GM12878 (cell line): Measurements from ENCODE around the gene ARL5C. TPM values are rescaled to one million over a fixed set of nuclear protein-coding genes. Genes with fewer than 3 reads are reported as not detected.

Experiments
- ATAC-seq: fragments of 200-7000 bp; cut with Tn5 transposase; 3 replicates; pipeline ENCODE4 v1.9.1; 2020; ENCODE audit warnings: mild to moderate bottlenecking, moderate library complexity
- BruUV-seq: library from RNA; stranded (reverse); fragments of 400-500 nt; replicated peaks from 2 replicates; lab custom pipeline; 2021; lab: Mats Ljungman, UMichigan
- CTCF ChIA-PET: fragments of 300-600 bp; sonication (Branson Sonifier 250); formaldehyde crosslinking; extraction: SDS; loops from one replicate; lab custom pipeline; 2021; ENCODE audit warnings: inconsistent platforms; lab: Yijun Ruan, JAX
- POLR2A ChIA-PET: fragments of 350-600 bp; formaldehyde crosslinking; extraction: SDS; loops from one replicate; lab custom pipeline; 2021; ENCODE audit warnings: inconsistent platforms; lab: Charles Lee
- RAD21 ChIA-PET: fragments of 300-600 bp; sonication (Branson Sonifier 250); formaldehyde crosslinking; loops from one replicate; lab custom pipeline; 2023; ENCODE audit warnings: antibody characterized with exemption; ENCODE audit not compliant: unreplicated experiment; lab: Charles Lee
- SMC1A ChIA-PET: fragments of 300-600 bp; sonication (Branson Sonifier 250); formaldehyde crosslinking; loops from one replicate; lab custom pipeline; 2023; ENCODE audit not compliant: unreplicated experiment, uncharacterized antibody; lab: Charles Lee
- DNase-seq: peaks from one replicate; pipeline ENCODE4 v3.0.0-alpha.2; 2011; ENCODE audit warnings: low read depth, low spot score
- FAIRE-seq: peaks from 3 replicates; lab custom pipeline; 2011; peaks lifted over from hg19 to GRCh38; lab: Jason Lieb, UNC
- H2AFZ ChIP-seq: 2 replicates; pipeline ENCODE4 v1.6.0; 2011; ENCODE audit warnings: low read depth, low read length, control low read depth; ENCODE audit not compliant: control insufficient read depth
- H3K27ac ChIP-seq: 2 replicates; pipeline ENCODE4 v1.5.1; 2011; ENCODE audit warnings: control low read depth; ENCODE audit not compliant: control insufficient read depth, insufficient read depth
- H3K27me3 ChIP-seq, 2 experiments: replicated peaks in 1 of 2; 2 replicates each; pipeline versions ENCODE4 v1.6.0 to v1.6.1; 2011; ENCODE audit warnings: low read length in 1 of 2; ENCODE audit not compliant: control insufficient read depth in 2 of 2, insufficient read depth in 2 of 2
- H3K36me3 ChIP-seq, 2 experiments: 2 replicates each; pipeline ENCODE4 v1.5.1; 2011; ENCODE audit warnings: low read length in 1 of 2; ENCODE audit not compliant: control insufficient read depth in 2 of 2, insufficient read depth in 2 of 2
- H3K4me1 ChIP-seq: 2 replicates; pipeline ENCODE4 v1.6.1; 2011; ENCODE audit warnings: mild to moderate bottlenecking, low read length, moderate library complexity, mixed read lengths; ENCODE audit not compliant: control insufficient read depth, insufficient read depth
- H3K4me2 ChIP-seq: 2 replicates; pipeline ENCODE4 v1.6.0; 2011; ENCODE audit warnings: control low read depth; ENCODE audit not compliant: control insufficient read depth, insufficient read depth
- H3K4me3 ChIP-seq: fragments of 200-600 bp; sonication (generic); 2 replicates; pipeline ENCODE4 v1.5.1; 2016
- H3K79me2 ChIP-seq: 2 replicates; pipeline ENCODE4 v1.6.0; 2011; ENCODE audit warnings: low read length; ENCODE audit not compliant: control insufficient read depth, insufficient read depth
- H3K9ac ChIP-seq: 2 replicates; pipeline ENCODE4 v1.8.0; 2011; ENCODE audit warnings: low read length, control low read depth, mixed read lengths; ENCODE audit not compliant: control insufficient read depth, insufficient read depth
- H3K9me3 ChIP-seq: replicated peaks from 3 replicates; pipeline ENCODE4 v1.5.1; 2011; ENCODE audit warnings: mild to moderate bottlenecking, low read length; ENCODE audit not compliant: control insufficient read depth, insufficient read depth
- H4K20me1 ChIP-seq: 2 replicates; pipeline ENCODE4 v1.6.0; 2011; ENCODE audit not compliant: control insufficient read depth, insufficient read depth
- BHLHE40 ChIP-seq, 2 experiments: fragments of 450-650 bp in 1 of 2; IDR thresholded peaks; 2 replicates each; pipeline ENCODE4 v1.6.1; 2011 to 2017; ENCODE audit warnings: low read depth in 2 of 2, borderline replicate concordance in 1 of 2, improper control_type of control experiment in 1 of 2, low read length in 1 of 2, mild to moderate bottlenecking in 1 of 2
- CUX1 ChIP-seq: IDR thresholded peaks from 2 replicates; pipeline ENCODE4 v1.6.1; 2012; ENCODE audit warnings: improper control_type of control experiment, low read depth, low read length; ENCODE audit not compliant: insufficient replicate concordance
- EGR1 ChIP-seq, 2 experiments: IDR thresholded peaks; 1 replicate in 1 of 2; 2 replicates in 1 of 2; pipeline ENCODE4 v1.6.1; 2011 to 2012; ENCODE audit warnings: low read depth in 2 of 2, low read length in 2 of 2, borderline replicate concordance in 1 of 2, mild to moderate bottlenecking in 1 of 2, moderate library complexity in 1 of 2
- GATAD2B ChIP-seq: fragments of 450-650 bp; conservative IDR thresholded peaks from 2 replicates; pipeline ENCODE4 v1.6.1; 2017; ENCODE audit warnings: low read depth, mild to moderate bottlenecking, moderate library complexity
- JUNB ChIP-seq: IDR thresholded peaks from 2 replicates; pipeline ENCODE4 v1.6.1; 2016; ENCODE audit warnings: antibody characterized with exemption, mild to moderate bottlenecking
- KDM1A ChIP-seq: fragments of 200-600 bp; sonication (generic); IDR thresholded peaks from 2 replicates; pipeline ENCODE4 v1.6.1; 2016; ENCODE audit warnings: borderline replicate concordance
- NR2C2 ChIP-seq: IDR thresholded peaks from 2 replicates; pipeline ENCODE4 v1.6.1; 2011; ENCODE audit warnings: borderline replicate concordance, low read depth; ENCODE audit not compliant: control insufficient read depth, insufficient read length
- PML ChIP-seq: IDR thresholded peaks from 2 replicates; pipeline ENCODE4 v1.6.1; 2012; ENCODE audit warnings: low read length, inconsistent platforms
- RAD51 ChIP-seq: fragments of 450-650 bp; IDR thresholded peaks from 2 replicates; pipeline ENCODE4 v1.6.1; 2016; ENCODE audit warnings: moderate library complexity, mild to moderate bottlenecking, inconsistent platforms
- RFX5 ChIP-seq: IDR thresholded peaks from 2 replicates; pipeline ENCODE4 v1.6.1; 2011; ENCODE audit warnings: low read depth, low read length, improper control_type of control experiment
- SKIL ChIP-seq: fragments of 450-650 bp; IDR thresholded peaks from 2 replicates; pipeline ENCODE4 v1.6.1; 2017; ENCODE audit warnings: mild to moderate bottlenecking, low read depth, inconsistent platforms; ENCODE audit not compliant: poor library complexity, severe bottlenecking
- SMAD1 ChIP-seq: fragments of 450-650 bp; IDR thresholded peaks from 2 replicates; pipeline ENCODE4 v1.6.1; 2018; ENCODE audit warnings: mild to moderate bottlenecking, low read depth; ENCODE audit not compliant: partially characterized antibody
- SUPT20H ChIP-seq: IDR thresholded peaks from 2 replicates; pipeline ENCODE4 v1.6.1; 2011; ENCODE audit warnings: low read depth, mild to moderate bottlenecking, low read length, moderate library complexity, borderline replicate concordance; ENCODE audit not compliant: control insufficient read depth
- TARDBP ChIP-seq: IDR thresholded peaks from 2 replicates; pipeline ENCODE4 v1.6.1; 2016; ENCODE audit warnings: borderline replicate concordance
- TCF3 ChIP-seq: IDR thresholded peaks from 2 replicates; pipeline ENCODE4 v1.6.1; 2012; ENCODE audit warnings: low read depth, mild to moderate bottlenecking, low read length, borderline replicate concordance; ENCODE audit not compliant: insufficient read depth
- ZNF384 ChIP-seq: IDR thresholded peaks from 2 replicates; pipeline ENCODE4 v1.6.1; 2012; ENCODE audit warnings: low read depth, mild to moderate bottlenecking, low read length, improper control_type of control experiment, borderline replicate concordance
- WGBS: methylation state at CpG from one replicate; pipeline ENCODE4 v1.1.6; 2016; ENCODE audit warnings: low lambda C conversion rate; ENCODE audit not compliant: insufficient replicate concordance, insufficient coverage; ENCODE audit errors: missing lambda C conversion rate; 5-methylcytosine and 5-hydroxymethylcytosine counted together
- in situ Hi-C: fragments of 300-500 bp; cut with MboI; formaldehyde crosslinking; loops from 9 replicates; pipeline ENCODE4 v1.14.3; 2018; ENCODE audit warnings: mixed read lengths
- intact Hi-C: fragments of 100-400 bp; cut with micrococcal nuclease; formaldehyde crosslinking; loops from one replicate; pipeline ENCODE4 v1.14.2; 2022; ENCODE audit not compliant: unreplicated experiment
- polyA plus RNA-seq, 11 experiments: library from polyadenylated mRNA; depleted of rRNA in 4 of 11; unstranded in 6 of 11; stranded (reverse) in 5 of 11; fragments of >200 nt; fragmentation: Nextera tagmentation in 4 of 11; fragmentation: Illumina TruSeq in 1 of 11; extraction: Ambion mirVana in 4 of 11; extraction: Trizol in 1 of 11; gene quantifications; 1 replicate in 1 of 11; 2 replicates in 10 of 11; pipeline versions ENCODE4 v1.2.1 to v1.2.3, GENCODE V29; 2011 to 2016; ENCODE audit warnings: inconsistent platforms in 2 of 11, missing spikeins in 2 of 11, low read depth in 1 of 11
- total RNA-seq, 4 experiments: library from RNA; depleted of rRNA in 3 of 4; stranded (reverse); fragments of >200 nt in 3 of 4; fragmentation: Illumina TruSeq in 1 of 4; extraction: Trizol in 1 of 4; gene quantifications; 2 replicates each; pipeline versions ENCODE4 v1.2.1 to v1.2.3, GENCODE V29; 2013 to 2021

Gene ARL5C
- total and polyA plus RNA-seq, 10 of the 15 experiments (the other 5 are each of a cell fraction or from before 2014, with no cell fraction given): not detected

DNA sequence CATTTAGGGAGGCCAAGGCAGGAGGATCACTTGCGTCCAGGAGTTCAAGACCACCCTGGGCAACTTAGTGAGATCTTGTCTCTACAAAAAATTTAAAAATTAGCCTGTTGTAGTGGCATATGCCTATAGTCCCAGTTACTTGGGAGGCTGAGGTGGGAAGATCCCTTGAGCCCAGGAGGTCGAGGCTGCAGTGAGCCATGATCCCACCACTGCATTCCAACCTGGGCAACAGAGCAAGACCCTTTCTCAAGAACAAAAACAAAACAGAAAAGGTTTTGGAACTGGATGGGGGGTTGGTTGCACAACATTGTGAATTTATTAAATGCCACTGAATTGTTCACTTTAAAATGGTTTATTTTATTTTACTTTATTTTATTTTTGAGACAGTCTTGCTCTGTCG, 35.8 kb downstream of the ARL5C start:
- ChIA-PET RAD21 (no interaction called here), CTCF (no interaction called here), POLR2A (no interaction called here), SMC1A (no interaction called here)
- DNase-seq (no peak), ATAC-seq (no peak), FAIRE-seq (no peak)
- no peak overlapping the region for H3K4me2 ChIP-seq
- H4K20me1 ChIP-seq: no peaks in the 10 kb centered on the region
- H3K36me3 ChIP-seq: no peaks in the 10 kb centered on the region
- no TSS peak for BruUV-seq
- intact Hi-C loops (no loop called here), in situ Hi-C loops (no loop called here)
- no peaks in the 10 kb centered on the region; a peak in 1 of 4 replicates for H3K27me3 ChIP-seq
- H2AFZ ChIP-seq: no peak overlapping the region
- H3K79me2 ChIP-seq: no peaks in the 10 kb centered on the region
- no peak overlapping the region for H3K27ac ChIP-seq
- no peaks in the 10 kb centered on the region for H3K9me3 ChIP-seq
- H3K9ac ChIP-seq: no peak overlapping the region
- H3K4me3 ChIP-seq: no peak overlapping the region
- 30% methylated on average over 3 of the region's 3 CpGs for WGBS
- no peaks in the 10 kb centered on the region for H3K4me1 ChIP-seq
- no peak for TF ChIP-seq RFX5
- TF ChIP-seq RAD51: no peak
- TF ChIP-seq TARDBP: no peak
- no peak for TF ChIP-seq SKIL
- TF ChIP-seq JUNB: no peak
- TF ChIP-seq NR2C2: no peak
- TF ChIP-seq GATAD2B: no peak
- TF ChIP-seq SMAD1: no peak
- no peak for TF ChIP-seq CUX1
- no peak for TF ChIP-seq BHLHE40 (IDR thresholded peaks at IDR 0.05; ENCODE audit: borderline replicate concordance in 1 of 2, low read depth in 2 of 2, low read length in 1 of 2)
- no peak for TF ChIP-seq KDM1A
- no peak for TF ChIP-seq PML
- no peak for TF ChIP-seq SUPT20H
- no peak for TF ChIP-seq TCF3
- TF ChIP-seq ZNF384: no peak
- TF ChIP-seq EGR1 (IDR thresholded peaks at IDR 0.05; ENCODE audit: borderline replicate concordance in 1 of 2, low read depth in 2 of 2, low read length in 2 of 2): no peak
